NCI-H510A (cell line): ENCODE results near the gene MAPK4.
A peak's percentile ranks its signal among the peaks of the same experiment; 100 is the strongest.
"Not testable (repeated sequence)": the region's sequence is repeated elsewhere in the genome, so short reads cannot be mapped to it uniquely, and the experiment has no call there.

Source experiments
- DNase-seq: peaks from one replicate; lab custom pipeline; 2025; lab: John Stamatoyannopoulos, UW

MAPK4 gene

GRCh38 chr18:50573679-50574078 is 13.8 kb downstream of the MAPK4 start:
- no peak for DNase-seq

DNA sequence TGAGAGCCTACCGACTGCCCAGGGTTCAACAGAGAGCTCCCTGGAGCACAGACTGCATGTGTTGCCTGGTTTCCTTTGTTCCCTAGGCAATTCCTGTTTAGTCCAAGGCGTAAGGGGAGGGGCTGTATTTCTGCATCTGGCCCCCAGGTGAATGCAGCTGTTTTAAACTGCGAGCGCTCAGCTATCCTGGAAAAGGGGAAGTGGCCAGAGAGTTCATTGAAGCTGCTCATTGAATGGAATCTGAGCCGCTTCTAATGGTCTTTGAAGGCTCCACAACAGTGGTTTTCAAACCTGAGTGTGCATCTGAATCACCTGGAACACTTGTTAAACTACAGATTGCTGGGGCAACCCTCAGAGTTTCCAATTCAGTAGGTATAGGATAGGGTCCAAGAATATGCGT is 18.1 kb downstream of the MAPK4 start:
- DNase-seq, result no peak

DNA sequence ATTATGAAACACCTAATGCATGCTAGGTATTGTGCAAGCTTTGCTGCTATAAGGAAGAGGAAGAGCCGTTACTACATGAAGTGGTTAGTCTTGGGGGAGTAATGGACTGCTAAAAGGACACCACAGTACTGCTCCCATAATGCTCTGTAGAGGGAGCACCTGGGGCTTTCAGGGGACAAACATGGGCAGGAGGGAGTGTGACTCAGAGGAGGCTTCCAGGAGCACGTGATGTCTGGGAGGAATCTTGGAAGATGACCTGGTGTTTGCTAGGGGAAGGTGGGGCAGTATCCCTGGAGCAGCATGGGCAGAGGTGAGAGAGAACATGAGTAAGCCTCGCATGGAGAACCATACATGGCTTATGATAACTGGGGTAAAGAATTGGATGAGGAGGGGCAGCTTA is 18.8 kb downstream of the MAPK4 start:
- no peak for DNase-seq

GRCh38 chr18:50579061-50579774 is 19.3 kb downstream of the MAPK4 start:
- no peak for DNase-seq

DNA sequence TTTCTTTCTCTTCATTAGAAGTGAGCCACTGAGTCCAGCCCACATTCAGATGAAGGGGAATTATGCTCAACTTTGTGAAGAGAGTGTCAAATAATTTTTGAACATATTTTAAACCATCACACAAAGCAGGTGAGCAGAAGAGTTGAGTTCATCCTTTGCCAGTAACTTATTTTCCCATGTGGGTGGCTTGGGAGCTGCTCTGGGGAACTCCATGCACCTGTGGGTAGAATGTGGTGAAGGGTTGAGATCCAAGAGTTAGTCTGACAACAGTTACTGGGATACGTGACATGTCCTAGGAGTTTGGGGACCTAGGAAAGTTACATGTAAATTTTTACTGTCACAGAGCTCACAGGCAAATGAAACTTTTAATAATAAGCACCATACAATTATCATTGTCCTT is 21.6 kb downstream of the MAPK4 start:
- DNase-seq, result no peak

DNA sequence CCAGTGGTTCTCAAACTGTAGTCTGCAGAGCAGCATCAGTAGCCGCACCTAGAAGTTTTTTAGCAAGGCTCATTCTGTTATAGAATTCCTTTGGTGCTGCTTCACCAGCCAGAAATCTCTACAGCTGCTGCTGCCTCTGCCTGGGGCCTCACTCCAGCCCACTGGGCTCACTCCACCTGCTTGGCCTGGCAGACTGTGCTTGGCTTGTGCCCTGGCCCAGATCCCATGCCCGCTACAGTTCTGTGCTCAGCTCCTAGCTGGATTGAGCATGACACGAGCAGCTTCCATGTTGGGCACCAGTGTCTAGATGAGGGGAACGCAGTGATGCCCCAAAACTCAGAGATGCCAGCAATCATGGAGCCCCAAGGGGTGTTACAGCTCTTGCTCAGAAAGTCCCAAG is 22.6 kb downstream of the MAPK4 start:
- no peak for DNase-seq

GRCh38 chr18:50586710-50587109 is 26.8 kb downstream of the MAPK4 start:
- no peak for DNase-seq

DNA sequence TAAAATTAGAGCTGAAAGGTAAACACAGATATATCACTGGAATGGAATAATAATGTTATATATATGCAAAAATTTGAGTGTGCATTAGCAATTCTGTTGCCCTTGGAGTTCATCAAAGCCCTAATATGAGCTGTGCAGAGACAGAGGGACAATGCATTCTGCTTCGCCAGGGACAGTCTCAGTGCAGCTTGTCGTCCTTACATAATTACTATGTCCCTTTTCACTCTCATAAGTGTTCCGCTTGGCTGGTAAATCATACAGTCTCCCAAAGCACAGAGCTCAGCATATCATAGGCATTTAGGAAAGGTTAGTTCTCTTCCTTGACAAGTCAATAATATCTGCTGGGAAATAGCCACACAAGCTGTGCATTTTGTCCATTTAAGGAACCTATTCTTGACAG is 30.7 kb downstream of the MAPK4 start:
- DNase-seq, result peak; percentile 20

DNA sequence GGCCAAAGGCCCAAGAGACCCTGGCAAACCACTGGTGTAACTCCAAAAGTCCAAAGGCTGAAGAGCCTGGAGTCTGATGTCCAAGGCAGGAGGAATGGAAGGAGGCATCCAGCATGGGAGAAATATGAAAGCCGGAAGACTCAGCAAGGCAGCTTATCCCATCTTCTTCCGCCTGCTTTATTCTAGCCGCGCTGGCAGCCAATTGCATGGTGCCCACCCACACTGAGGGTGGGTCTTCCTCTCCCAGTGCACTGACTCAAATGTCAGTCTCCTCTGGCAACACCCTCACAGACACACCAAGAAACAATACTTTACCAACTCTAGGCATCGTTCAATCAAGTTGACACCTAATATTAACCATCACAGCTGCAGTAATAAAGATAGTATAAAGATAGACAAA is 34.1 kb downstream of the MAPK4 start:
- DNase-seq, result no peak

DNA sequence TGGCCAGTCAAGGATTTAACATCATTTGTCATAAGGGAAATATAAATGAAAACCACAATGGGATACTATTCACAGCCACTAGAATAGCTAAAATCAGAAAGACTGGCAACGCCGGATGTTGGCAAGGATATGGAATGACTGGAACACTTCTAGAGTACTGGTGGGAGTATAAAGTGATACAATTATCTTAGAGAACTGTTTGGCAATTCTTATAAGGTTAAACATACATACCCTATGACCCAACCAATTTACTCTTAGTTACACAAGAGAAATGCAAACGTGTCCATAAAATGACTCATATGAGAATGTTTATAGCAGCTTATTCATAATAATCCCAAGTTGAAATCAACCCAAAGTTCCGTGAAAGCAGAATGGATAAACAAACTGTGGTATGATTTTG is 35.1 kb downstream of the MAPK4 start:
- DNase-seq, result no peak

DNA sequence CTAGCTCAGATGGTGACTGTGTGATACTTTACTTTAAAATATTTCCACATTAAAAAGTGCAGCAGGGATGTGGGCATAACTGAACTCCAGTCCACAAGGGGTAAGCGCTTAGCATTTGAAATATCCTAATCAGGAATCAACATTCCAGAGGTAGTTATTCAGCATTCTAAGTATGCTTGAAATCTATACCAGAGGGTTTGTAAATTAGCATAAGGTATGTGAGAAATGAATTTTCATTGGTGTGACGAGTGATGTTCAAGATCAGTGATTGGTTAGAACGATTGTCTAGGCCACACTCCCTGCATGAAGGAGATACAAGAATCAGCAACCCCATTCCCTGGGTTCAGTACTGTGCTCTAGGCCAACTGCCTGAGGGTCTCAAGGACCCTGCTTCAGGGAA is 42.6 kb downstream of the MAPK4 start:
- DNase-seq, result no peak

DNA sequence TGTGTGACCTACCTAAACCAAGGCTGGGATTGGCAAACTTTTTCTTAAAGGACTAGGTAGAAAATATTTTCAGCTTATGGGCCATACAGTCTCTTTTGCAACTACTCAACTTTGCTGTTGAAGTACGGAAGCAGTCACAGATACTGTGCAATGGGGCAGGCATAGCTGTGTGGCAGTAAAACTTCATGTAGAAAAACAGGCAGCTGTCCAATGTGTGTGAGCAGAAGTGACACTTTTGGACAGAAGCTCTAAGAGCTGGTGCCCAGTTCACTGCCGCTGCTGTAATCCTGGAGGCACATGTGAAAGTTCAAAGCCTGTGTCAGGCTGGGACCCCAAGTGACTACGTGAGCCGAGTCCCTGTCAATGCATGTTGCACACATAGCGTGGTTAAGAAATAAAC is 46.7 kb downstream of the MAPK4 start:
- DNase-seq, result no peak

GRCh38 chr18:50607378-50607926 is 47.6 kb downstream of the MAPK4 start:
- no peak for DNase-seq

GRCh38 chr18:50609171-50609570 is 49.3 kb downstream of the MAPK4 start:
- DNase-seq, result not testable (repeated sequence)

- DNase-seq, result no peak
Measured at GRCh38 chr18:50610349-50610748, 50.5 kb downstream of the MAPK4 start.

DNA sequence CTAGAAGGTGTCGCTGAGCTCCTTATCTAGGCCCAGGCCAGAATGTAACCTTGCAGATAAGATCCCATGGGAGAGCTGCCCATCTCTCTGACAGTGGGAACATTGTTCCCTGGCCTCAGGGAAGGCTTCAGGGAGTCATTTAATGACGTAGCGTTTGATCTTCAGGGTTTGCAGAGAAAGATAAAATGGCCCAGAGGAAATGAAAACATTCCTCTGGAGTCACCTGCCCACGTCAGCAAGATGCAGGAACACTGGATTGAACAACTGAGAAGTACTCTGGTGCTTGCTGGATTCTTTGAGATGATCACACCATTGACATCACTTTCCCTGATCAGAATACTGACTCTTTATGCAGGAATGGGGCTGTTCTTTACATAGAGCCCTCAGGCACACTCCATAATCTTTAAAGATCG is 51.6 kb downstream of the MAPK4 start:
- no peak for DNase-seq

DNA sequence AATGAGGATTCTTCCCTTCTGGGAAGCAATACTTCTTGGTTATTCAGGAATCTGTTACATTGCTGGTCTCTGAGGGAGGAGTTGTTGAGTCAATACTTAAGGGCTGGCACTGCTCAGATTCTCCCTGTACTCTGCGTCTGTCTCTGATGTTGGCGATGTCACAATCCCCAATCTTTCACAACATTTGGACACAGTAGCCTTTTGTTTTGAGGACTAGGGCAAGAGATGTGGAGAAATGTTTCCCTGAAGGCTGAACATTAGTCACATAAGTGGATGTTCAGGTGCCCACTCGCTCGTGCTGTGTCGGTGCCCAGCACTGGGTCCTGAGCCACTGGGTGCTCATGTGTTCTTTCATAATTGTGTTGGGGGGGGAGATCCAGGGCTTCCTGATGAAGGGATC is 55.0 kb downstream of the MAPK4 start:
- DNase-seq, result no peak

- no peak for DNase-seq
Measured at GRCh38 chr18:50616484-50617048, 56.7 kb downstream of the MAPK4 start.

DNA sequence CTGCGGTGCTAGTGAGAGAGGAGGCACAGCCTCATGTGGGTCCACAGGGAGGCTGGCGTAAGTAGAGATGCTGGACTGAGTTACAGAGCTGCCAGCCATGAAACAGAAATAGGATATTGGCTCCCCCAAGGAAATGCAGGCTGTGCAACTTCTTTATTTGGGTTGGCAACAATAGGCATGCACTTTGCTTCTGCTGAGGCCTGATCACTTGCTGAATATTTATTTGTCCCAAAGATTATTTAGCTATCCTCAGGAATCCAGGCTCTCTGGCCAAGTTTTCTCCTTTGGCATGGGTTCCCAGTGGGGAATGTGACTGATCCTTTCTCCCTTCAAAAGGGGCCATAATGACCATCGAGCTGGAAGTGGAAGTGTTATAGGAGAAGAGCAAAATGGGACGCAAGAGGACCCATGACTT is 60.0 kb downstream of the MAPK4 start:
- no peak for DNase-seq

GRCh38 chr18:50620319-50620718 is 60.4 kb downstream of the MAPK4 start:
- no peak for DNase-seq

- DNase-seq, result no peak
Measured at GRCh38 chr18:50621366-50621765, 61.5 kb downstream of the MAPK4 start.

GRCh38 chr18:50622320-50622719 is 62.4 kb downstream of the MAPK4 start:
- no peak for DNase-seq

DNA sequence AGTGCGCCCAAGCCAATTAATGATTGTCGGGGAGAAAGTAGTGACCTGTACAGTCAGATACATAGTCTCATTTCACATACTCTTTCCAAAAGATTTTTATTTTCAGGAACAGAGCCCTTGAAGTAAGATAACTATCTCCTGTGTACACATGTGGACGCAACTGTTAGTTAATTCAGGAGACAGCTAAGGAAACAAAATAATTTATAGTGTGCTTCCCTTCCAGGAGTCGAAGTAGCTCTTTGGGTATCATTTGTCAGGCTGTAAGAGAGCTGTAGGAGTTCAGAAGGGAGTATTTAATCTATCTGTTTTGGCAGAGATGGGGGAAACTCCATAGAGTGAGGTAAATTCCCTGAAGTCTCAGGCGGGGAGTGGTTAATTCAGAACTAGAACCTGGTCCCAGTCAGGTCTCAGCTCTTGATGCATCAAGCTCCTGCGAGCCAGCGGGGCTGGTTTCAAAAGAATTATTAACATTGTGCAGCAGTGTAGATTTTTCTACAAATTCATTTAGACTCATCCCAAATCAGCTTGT is 63.0 kb downstream of the MAPK4 start:
- no peak for DNase-seq
